GM13976 (cell line): Measurements from ENCODE around the gene CES4A.

Source experiments
- DNase-seq: peaks from one replicate; pipeline ENCODE4 v3.0.0; 2012; ENCODE audit warnings: low spot score
- CTCF ChIP-seq: IDR thresholded peaks from 2 replicates; pipeline ENCODE4 v1.5.1; 2012; ENCODE audit warnings: borderline replicate concordance, mild to moderate bottlenecking; ENCODE audit not compliant: insufficient read depth; ENCODE audit errors: extremely low read depth, missing control alignments, control extremely low read depth
- in situ Hi-C: fragments of 300-500 bp; cut with MboI; formaldehyde crosslinking; loops from one replicate; pipeline ENCODE4 v1.12.0; 2022; ENCODE audit warnings: low sequenced_read_pairs, mixed read lengths, inconsistent platforms; ENCODE audit not compliant: unreplicated experiment

The CES4A gene

GRCh38 chr16:67015313-67015731 lies 26.9 kb downstream of the CES4A start:
- in situ Hi-C loops, result loop anchor here (5.0 kb wide), 1 partner anchor 137 kb away; the partner anchor contains the start of gene B3GNT9
- TF ChIP-seq CTCF, result no peak
- DNase-seq, result peak; percentile 23

GRCh38 chr16:67016143-67016542 lies 27.8 kb downstream of the CES4A start:
- no peak for TF ChIP-seq CTCF
- DNase-seq, result peak; percentile 10
- in situ Hi-C loops, result loop anchor here (5.0 kb wide), 1 partner anchor 136 kb away; the partner anchor contains the start of gene B3GNT9

GRCh38 chr16:67016681-67017420 lies 28.5 kb downstream of the CES4A start:
- no peak for DNase-seq
- in situ Hi-C loops, result loop anchor here (5.0 kb wide), 1 partner anchor 135 kb away; the partner anchor contains the start of gene B3GNT9
- no peak for TF ChIP-seq CTCF

GRCh38 chr16:67017421-67017750 lies 29.0 kb downstream of the CES4A start:
- TF ChIP-seq CTCF, result no peak
- in situ Hi-C loops, result loop anchor here (5.0 kb wide), 1 partner anchor 135 kb away; the partner anchor contains the start of gene B3GNT9
- no peak for DNase-seq

GRCh38 chr16:67017810-67018488 lies 29.6 kb downstream of the CES4A start:
- peak; percentile 86 for DNase-seq
- TF ChIP-seq CTCF, result peak; percentile 91
- in situ Hi-C loops, result loop anchor here (5.0 kb wide), 1 partner anchor 134 kb away; the partner anchor contains the start of gene B3GNT9

- in situ Hi-C loops, result loop anchor here (5.0 kb wide), 1 partner anchor 133 kb away; the partner anchor contains the start of gene B3GNT9
- TF ChIP-seq CTCF, result no peak
- no peak for DNase-seq
These were observed 30.8 kb downstream of the CES4A start for GRCh38 chr16:67019171-67019570.
